ENCODE data around the gene FNBP1L. TPM values are rescaled to one million over a fixed set of nuclear protein-coding genes. Genes with fewer than 3 reads are reported as not detected.

Gene FNBP1L
- total RNA-seq, 2 experiments from 2014 or later: 0.17 to 0.21 TPM

GRCh38 chr1:93595266-93595665 lies 147.3 kb downstream of the FNBP1L start:
- no peak overlapping the region for H3K27ac Mint-ChIP-seq
- intact Hi-C loops (cut with micrococcal nuclease): no loop called here
- H3K36me3 Mint-ChIP-seq (ENCODE audit: low read depth): no peaks in the 10 kb centered on the region
- DNase-seq: no peak
- peaks cover 8% of the 10 kb centered on the region for H3K4me1 Mint-ChIP-seq (ENCODE audit: low read depth)
- H3K27me3 Mint-ChIP-seq (ENCODE audit: low read depth): no peaks in the 10 kb centered on the region
- no peaks in the 10 kb centered on the region for H3K9me3 Mint-ChIP-seq
- CTCF ChIA-PET: no interaction called here
- H3K4me3 Mint-ChIP-seq: no peak overlapping the region

- intact Hi-C loops (cut with micrococcal nuclease): no loop called here
- CTCF ChIA-PET: no interaction called here
- Mint-ChIP-seq H3K36me3 (ENCODE audit: low read depth) (no peaks in the 10 kb centered on the region), H3K27ac (no peak overlapping the region), H3K4me1 (ENCODE audit: low read depth) (peaks cover 8% of the 10 kb centered on the region), H3K4me3 (no peak overlapping the region), H3K9me3 (no peaks in the 10 kb centered on the region), H3K27me3 (ENCODE audit: low read depth) (no peaks in the 10 kb centered on the region)
- DNase-seq: no peak
Measured at GRCh38 chr1:93595743-93596142, 147.8 kb downstream of the FNBP1L start.

- H3K4me3 Mint-ChIP-seq: no peak overlapping the region
- H3K4me1 Mint-ChIP-seq (ENCODE audit: low read depth): peaks cover 6% of the 10 kb centered on the region
- H3K36me3 Mint-ChIP-seq (ENCODE audit: low read depth): no peaks in the 10 kb centered on the region
- DNase-seq: no peak
- H3K27ac Mint-ChIP-seq: no peak overlapping the region
- no peaks in the 10 kb centered on the region for H3K27me3 Mint-ChIP-seq (ENCODE audit: low read depth)
- intact Hi-C loops (cut with micrococcal nuclease): no loop called here
- no peaks in the 10 kb centered on the region for H3K9me3 Mint-ChIP-seq
- CTCF ChIA-PET: no interaction called here
Measured at GRCh38 chr1:93596329-93597089, 148.6 kb downstream of the FNBP1L start.

GRCh38 chr1:93597709-93598108 lies 149.8 kb downstream of the FNBP1L start:
- no peaks in the 10 kb centered on the region for H3K9me3 Mint-ChIP-seq
- no peaks in the 10 kb centered on the region for H3K36me3 Mint-ChIP-seq (ENCODE audit: low read depth)
- DNase-seq: no peak
- intact Hi-C loops (cut with micrococcal nuclease): no loop called here
- H3K27me3 Mint-ChIP-seq (ENCODE audit: low read depth): no peaks in the 10 kb centered on the region
- CTCF ChIA-PET: no interaction called here
- no peaks in the 10 kb centered on the region for H3K4me1 Mint-ChIP-seq (ENCODE audit: low read depth)
- no peak overlapping the region for H3K27ac Mint-ChIP-seq
- no peak overlapping the region for H3K4me3 Mint-ChIP-seq

GRCh38 chr1:93598396-93598795 lies 150.5 kb downstream of the FNBP1L start:
- Mint-ChIP-seq H3K27ac (no peak overlapping the region), H3K36me3 (ENCODE audit: low read depth) (no peaks in the 10 kb centered on the region), H3K27me3 (ENCODE audit: low read depth) (no peaks in the 10 kb centered on the region), H3K9me3 (no peaks in the 10 kb centered on the region), H3K4me1 (ENCODE audit: low read depth) (no peaks in the 10 kb centered on the region), H3K4me3 (no peak overlapping the region)
- intact Hi-C loops (cut with micrococcal nuclease): no loop called here
- no peak for DNase-seq
- CTCF ChIA-PET: interaction anchor here (0.6 to 0.8 kb wide), 2 partner anchors 9 to 131 kb away, joined by 3 to 6 read pairs; no protein-coding TSS in a partner anchor

GRCh38 chr1:93598861-93599439 lies 151.0 kb downstream of the FNBP1L start:
- intact Hi-C loops (cut with micrococcal nuclease): no loop called here
- peaks cover 2% of the 10 kb centered on the region for H3K27me3 Mint-ChIP-seq (ENCODE audit: low read depth)

GRCh38 chr1:93599479-93599878 lies 151.6 kb downstream of the FNBP1L start:
- CTCF ChIA-PET: no interaction called here
- H3K9me3 Mint-ChIP-seq: no peaks in the 10 kb centered on the region
- H3K36me3 Mint-ChIP-seq (ENCODE audit: low read depth): no peaks in the 10 kb centered on the region
- H3K27ac Mint-ChIP-seq: no peak overlapping the region
- no peak for DNase-seq
- no peaks in the 10 kb centered on the region for H3K4me1 Mint-ChIP-seq (ENCODE audit: low read depth)
- peaks cover 2% of the 10 kb centered on the region for H3K27me3 Mint-ChIP-seq (ENCODE audit: low read depth)
- no peak overlapping the region for H3K4me3 Mint-ChIP-seq
- intact Hi-C loops (cut with micrococcal nuclease): no loop called here

More at GRCh38 chr1:93598861-93599439, 151.0 kb downstream of the FNBP1L start:
- Mint-ChIP-seq H3K27ac (no peak overlapping the region), H3K9me3 (no peaks in the 10 kb centered on the region), H3K4me3 (no peak overlapping the region), H3K36me3 (ENCODE audit: low read depth) (no peaks in the 10 kb centered on the region), H3K4me1 (ENCODE audit: low read depth) (no peaks in the 10 kb centered on the region)
- CTCF ChIA-PET: interaction anchor here (0.8 kb wide), 1 partner anchor 9 kb away, joined by 3 read pairs; no protein-coding TSS in a partner anchor
- DNase-seq: no peak

GRCh38 chr1:93600663-93601062 lies 152.7 kb downstream of the FNBP1L start:
- CTCF ChIA-PET: interaction anchor here (1.0 kb wide), 1 partner anchor 14 kb away, joined by 3 read pairs; no protein-coding TSS in a partner anchor
- Mint-ChIP-seq H3K4me3 (no peak overlapping the region), H3K4me1 (ENCODE audit: low read depth) (no peaks in the 10 kb centered on the region), H3K36me3 (ENCODE audit: low read depth) (no peaks in the 10 kb centered on the region), H3K27ac (no peak overlapping the region), H3K27me3 (ENCODE audit: low read depth) (peaks cover 3% of the 10 kb centered on the region), H3K9me3 (no peaks in the 10 kb centered on the region)
- DNase-seq: no peak
- intact Hi-C loops (cut with micrococcal nuclease): no loop called here

GRCh38 chr1:93601686-93602085 lies 153.8 kb downstream of the FNBP1L start:
- H3K9me3 Mint-ChIP-seq: no peaks in the 10 kb centered on the region
- CTCF ChIA-PET: no interaction called here
- no peaks in the 10 kb centered on the region for H3K36me3 Mint-ChIP-seq (ENCODE audit: low read depth)
- peaks cover 2% of the 10 kb centered on the region for H3K4me1 Mint-ChIP-seq (ENCODE audit: low read depth)
- no peak overlapping the region for H3K4me3 Mint-ChIP-seq
- no peak for DNase-seq
- intact Hi-C loops (cut with micrococcal nuclease): no loop called here
- H3K27ac Mint-ChIP-seq: no peak overlapping the region
- peaks cover 13% of the 10 kb centered on the region for H3K27me3 Mint-ChIP-seq (ENCODE audit: low read depth)

GRCh38 chr1:93602101-93602500 lies 154.2 kb downstream of the FNBP1L start:
- H3K27ac Mint-ChIP-seq: no peak overlapping the region
- H3K4me3 Mint-ChIP-seq: no peak overlapping the region
- H3K4me1 Mint-ChIP-seq (ENCODE audit: low read depth): peaks cover 5% of the 10 kb centered on the region
- no peaks in the 10 kb centered on the region for H3K36me3 Mint-ChIP-seq (ENCODE audit: low read depth)
- no peak for DNase-seq
- intact Hi-C loops (cut with micrococcal nuclease): no loop called here
- no peaks in the 10 kb centered on the region for H3K9me3 Mint-ChIP-seq
- CTCF ChIA-PET: no interaction called here
- H3K27me3 Mint-ChIP-seq (ENCODE audit: low read depth): peaks cover 17% of the 10 kb centered on the region

- Mint-ChIP-seq H3K36me3 (ENCODE audit: low read depth) (no peaks in the 10 kb centered on the region), H3K4me1 (ENCODE audit: low read depth) (peaks cover 14% of the 10 kb centered on the region), H3K27me3 (ENCODE audit: low read depth) (peaks cover 17% of the 10 kb centered on the region), H3K4me3 (no peak overlapping the region), H3K9me3 (no peaks in the 10 kb centered on the region), H3K27ac (no peak overlapping the region)
- CTCF ChIA-PET: interaction anchor here (0.7 kb wide), 1 partner anchor 25 kb away, joined by 3 read pairs; no protein-coding TSS in a partner anchor
- intact Hi-C loops (cut with micrococcal nuclease): no loop called here
- DNase-seq: no peak
Measured at GRCh38 chr1:93603106-93603505, 155.2 kb downstream of the FNBP1L start.

GRCh38 chr1:93603601-93604000 lies 155.7 kb downstream of the FNBP1L start:
- CTCF ChIA-PET: interaction anchor here (0.7 kb wide), 1 partner anchor 25 kb away, joined by 3 read pairs; no protein-coding TSS in a partner anchor
- Mint-ChIP-seq H3K9me3 (no peaks in the 10 kb centered on the region), H3K4me3 (no peak overlapping the region), H3K27ac (no peak overlapping the region), H3K4me1 (ENCODE audit: low read depth) (peaks cover 19% of the 10 kb centered on the region), H3K36me3 (ENCODE audit: low read depth) (no peaks in the 10 kb centered on the region), H3K27me3 (ENCODE audit: low read depth) (peaks cover 17% of the 10 kb centered on the region)
- intact Hi-C loops (cut with micrococcal nuclease): no loop called here
- no peak for DNase-seq

Data from activated naive CD4-positive, alpha-beta T cell treated with anti-CD3 and anti-CD28 coated beads for 36 hours (primary cell).